Fibroblast of skin of left quadriceps (primary cell): ENCODE results near the gene SCGB2A2.

Experiments used
- DNase-seq, 2 experiments: peaks; one replicate each; pipeline ENCODE4 v3.0.0-alpha.2; 2013; ENCODE audit warnings: low read depth in 2 of 2

The SCGB2A2 gene

DNA sequence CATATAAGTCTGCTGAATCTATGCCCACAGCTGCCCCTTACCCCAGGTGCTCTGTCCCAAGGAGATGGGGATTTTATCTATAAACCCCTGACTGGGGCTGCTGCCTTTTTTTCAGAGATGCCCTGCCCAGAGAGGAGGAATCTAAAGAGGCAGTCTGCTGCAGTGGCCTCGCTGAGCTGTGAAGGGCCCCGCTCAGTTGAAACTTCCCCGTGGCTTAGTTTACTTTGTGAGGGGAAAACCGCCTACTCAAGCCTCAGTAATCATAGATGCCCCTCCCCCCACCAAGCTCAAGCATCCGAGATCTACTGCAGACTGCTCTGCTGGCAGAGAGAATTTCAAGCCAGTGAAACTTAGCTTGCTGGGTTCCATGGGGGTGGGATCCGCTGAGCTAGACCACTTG is 36.3 kb downstream of the SCGB2A2 start:
- DNase-seq: no peak

DNA sequence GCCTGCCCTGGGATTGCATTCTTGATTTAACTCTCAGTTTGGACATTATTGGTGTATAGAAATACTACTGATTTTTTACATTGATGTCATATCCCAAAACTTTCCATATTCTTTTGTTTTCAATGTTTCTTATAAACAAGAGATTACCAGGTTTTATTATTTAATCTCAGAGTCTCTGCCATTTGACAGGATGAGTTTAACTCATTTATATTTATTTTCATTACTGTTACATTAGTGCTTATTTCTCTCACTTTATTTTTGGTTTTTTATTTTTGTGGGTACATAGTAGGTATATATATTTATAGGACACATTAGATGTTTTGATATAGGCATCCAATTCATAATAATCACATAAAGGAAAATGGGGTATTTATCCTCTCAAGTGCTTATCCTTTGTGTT is 38.0 kb downstream of the SCGB2A2 start:
- DNase-seq: no peak

DNA sequence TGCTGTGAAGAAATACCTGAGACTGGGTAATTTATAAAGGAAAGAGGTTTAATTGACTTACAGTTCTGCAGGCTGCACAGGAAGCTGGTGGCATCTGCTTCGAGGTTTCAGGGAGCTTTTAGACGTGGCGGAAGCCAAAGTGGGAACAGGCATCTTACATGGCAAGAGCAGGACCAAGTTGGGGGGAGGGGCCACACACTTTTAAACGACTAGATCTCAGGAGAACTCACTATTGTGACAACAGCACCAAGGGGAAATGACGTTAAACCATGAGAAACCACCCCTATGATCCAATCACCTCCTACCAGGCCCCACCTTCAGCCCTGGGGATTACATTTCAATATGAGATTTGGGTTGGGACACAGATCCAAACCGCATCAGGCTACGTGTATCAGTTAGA is 40.0 kb downstream of the SCGB2A2 start:
- no peak for DNase-seq

DNA sequence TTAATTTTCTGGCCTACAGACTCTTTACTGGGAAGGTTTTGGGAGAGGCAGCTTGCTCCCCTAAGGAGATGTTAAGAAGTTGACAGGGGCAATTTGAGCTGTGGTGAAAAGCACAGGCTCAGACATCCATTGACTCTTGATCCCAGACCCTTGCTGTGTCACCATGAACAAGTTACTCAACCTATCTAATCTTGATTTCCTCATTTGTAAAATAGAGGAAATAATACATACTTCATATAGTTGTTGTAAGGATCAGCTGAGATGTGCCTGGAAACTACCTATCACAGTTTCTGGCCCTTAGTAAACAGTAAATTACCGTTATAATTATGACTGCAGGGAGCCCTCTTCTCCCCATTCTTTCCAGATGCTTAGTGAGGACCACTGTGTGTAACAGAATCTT is 45.5 kb downstream of the SCGB2A2 start:
- no peak for DNase-seq

DNA sequence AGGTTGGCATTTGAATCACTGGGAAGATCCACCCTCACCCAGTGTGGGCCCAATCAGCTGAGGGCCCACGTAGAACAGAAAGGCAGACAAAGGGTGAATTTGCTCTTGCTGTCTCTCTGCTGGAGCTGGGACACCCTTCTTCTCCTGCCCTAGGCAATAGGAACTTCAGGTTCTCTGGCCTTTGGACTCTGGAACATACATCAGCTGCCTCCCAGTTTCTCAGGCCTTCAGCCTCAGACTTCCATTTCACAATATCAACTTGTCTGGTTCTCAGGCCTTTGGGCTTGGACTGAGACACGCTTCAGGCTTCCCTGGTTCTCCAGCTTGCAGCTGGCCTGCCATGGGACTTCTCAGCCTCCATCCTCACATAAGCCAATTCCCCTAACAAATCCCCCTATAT is 52.6 kb downstream of the SCGB2A2 start:
- no peak for DNase-seq
